ES-I3 (cell line): ENCODE measurements around the gene SETX.

Source experiments
- H3K36me3 ChIP-seq: 2 replicates; pipeline ENCODE4 v1.6.1; 2013; ENCODE audit warnings: mild to moderate bottlenecking, low read length, control low read depth, moderate library complexity; ENCODE audit not compliant: insufficient read depth
- H3K4me1 ChIP-seq: 2 replicates; pipeline ENCODE4 v1.6.1; 2013; ENCODE audit warnings: mild to moderate bottlenecking, control low read depth, low read length; ENCODE audit not compliant: insufficient read depth
- H3K9ac ChIP-seq: 2 replicates; pipeline ENCODE4 v1.6.1; 2013; ENCODE audit warnings: low read depth, mild to moderate bottlenecking, low read length, moderate library complexity
- H3K9me3 ChIP-seq: 2 replicates; pipeline ENCODE4 v1.6.1; 2013; ENCODE audit warnings: mild to moderate bottlenecking, low read length, moderate library complexity; ENCODE audit not compliant: control insufficient read depth, insufficient read depth

Gene SETX

GRCh38 chr9:132221941-132222340 lies 132.8 kb downstream of the SETX start:
- Histone ChIP-seq H3K36me3 (no peaks in the 10 kb centered on the region), H3K9ac (no peak overlapping the region), H3K4me1 (no peaks in the 10 kb centered on the region), H3K9me3 (no peaks in the 10 kb centered on the region)

- no peak overlapping the region for H3K9ac ChIP-seq
- no peaks in the 10 kb centered on the region for H3K36me3 ChIP-seq
- H3K4me1 ChIP-seq: peaks cover 5% of the 10 kb centered on the region; the same call in 1 of the 2 replicates
- H3K9me3 ChIP-seq: no peaks in the 10 kb centered on the region
Measured at GRCh38 chr9:132218208-132218607, 136.6 kb downstream of the SETX start.

GRCh38 chr9:132216861-132217619 lies 137.7 kb downstream of the SETX start:
- Histone ChIP-seq H3K4me1 (peaks cover 5% of the 10 kb centered on the region; the same call in 1 of the 2 replicates), H3K9ac (no peak overlapping the region)

GRCh38 chr9:132214027-132214622 lies 140.7 kb downstream of the SETX start:
- Histone ChIP-seq H3K36me3 (no peaks in the 10 kb centered on the region), H3K4me1 (peaks cover 5% of the 10 kb centered on the region; the same call in 1 of the 2 replicates), H3K9ac (peak overlapping the region; percentile 11; the same call in 1 of the 2 replicates), H3K9me3 (no peaks in the 10 kb centered on the region)

More at GRCh38 chr9:132216861-132217619, 137.7 kb downstream of the SETX start:
- Histone ChIP-seq H3K36me3 (no peaks in the 10 kb centered on the region), H3K9me3 (no peaks in the 10 kb centered on the region)

- Histone ChIP-seq H3K36me3 (no peaks in the 10 kb centered on the region), H3K4me1 (peaks cover 5% of the 10 kb centered on the region; the same call in 1 of the 2 replicates), H3K9ac (no peak overlapping the region), H3K9me3 (no peaks in the 10 kb centered on the region)
Measured at GRCh38 chr9:132211570-132211969, 143.2 kb downstream of the SETX start.
